ENCODE measurements around the gene CUL7.
"Not testable (repeated sequence)": the region's sequence is repeated elsewhere in the genome, so short reads cannot be mapped to it uniquely, and the experiment has no call there.

CUL7 gene

GRCh38 chr6:43053545-43054205 lies at the start of gene CUL7:
TSS of gene CUL7 (minus strand) at chr6:43053851. CDS start at chr6:43052788, 1,063 bp downstream.
- DNase-seq (ENCODE audit: low spot score), result peak; percentile 99

- DNase-seq (ENCODE audit: low spot score), result no peak
Measured at GRCh38 chr6:43101497-43101896, 47.8 kb upstream of the CUL7 start.

GRCh38 chr6:43097502-43097901 lies 43.9 kb upstream of the CUL7 start:
- DNase-seq (ENCODE audit: low spot score), result no peak

GRCh38 chr6:43097098-43097489 lies 43.4 kb upstream of the CUL7 start:
- no peak for DNase-seq (ENCODE audit: low spot score)

GRCh38 chr6:43096451-43097097 lies 42.9 kb upstream of the CUL7 start:
- peak; percentile 62 for DNase-seq (ENCODE audit: low spot score)

GRCh38 chr6:43095939-43096338 lies 42.3 kb upstream of the CUL7 start:
- DNase-seq (ENCODE audit: low spot score), result no peak

GRCh38 chr6:43093436-43094289 lies 40.0 kb upstream of the CUL7 start:
- DNase-seq (ENCODE audit: low spot score), result no peak

GRCh38 chr6:43092635-43093034 lies 39.0 kb upstream of the CUL7 start:
- DNase-seq (ENCODE audit: low spot score), result no peak

GRCh38 chr6:43091436-43091991 lies 37.9 kb upstream of the CUL7 start:
- no peak for DNase-seq (ENCODE audit: low spot score)

- no peak for DNase-seq (ENCODE audit: low spot score)
Measured at GRCh38 chr6:43091020-43091419, 37.4 kb upstream of the CUL7 start.

- DNase-seq (ENCODE audit: low spot score), result peak; percentile 71
Measured at GRCh38 chr6:43090559-43090956, 36.9 kb upstream of the CUL7 start.

GRCh38 chr6:43089874-43090558 lies 36.4 kb upstream of the CUL7 start:
- peak; percentile 39 for DNase-seq (ENCODE audit: low spot score)

- peak; percentile 78 for DNase-seq (ENCODE audit: low spot score)
Measured at GRCh38 chr6:43089467-43089866, 35.8 kb upstream of the CUL7 start.

- no peak for DNase-seq (ENCODE audit: low spot score)
Measured at GRCh38 chr6:43088654-43089056, 35.0 kb upstream of the CUL7 start.

GRCh38 chr6:43086022-43086658 lies 32.5 kb upstream of the CUL7 start:
- no peak for DNase-seq (ENCODE audit: low spot score)

- no peak for DNase-seq (ENCODE audit: low spot score)
Measured at GRCh38 chr6:43082806-43083655, 29.4 kb upstream of the CUL7 start.

- DNase-seq (ENCODE audit: low spot score), result not testable (repeated sequence)
Measured at GRCh38 chr6:43081922-43082321, 28.3 kb upstream of the CUL7 start.

- DNase-seq (ENCODE audit: low spot score), result no peak
Measured at GRCh38 chr6:43081043-43081442, 27.4 kb upstream of the CUL7 start.

- no peak for DNase-seq (ENCODE audit: low spot score)
Measured at GRCh38 chr6:43078691-43079090, 25.0 kb upstream of the CUL7 start.

- no peak for DNase-seq (ENCODE audit: low spot score)
Measured at GRCh38 chr6:43077981-43078511, 24.4 kb upstream of the CUL7 start.
